GM19324 (cell line): Measurements from ENCODE around the gene TSSC4.

Experiments used
- ATAC-seq: cut with Tn5 transposase; IDR thresholded peaks from one replicate; pipeline ENCODE4 v1.9.1; 2021; ENCODE audit warnings: mild to moderate bottlenecking, moderate library complexity; ENCODE audit not compliant: unreplicated experiment, low FRiP score

Gene TSSC4

DNA sequence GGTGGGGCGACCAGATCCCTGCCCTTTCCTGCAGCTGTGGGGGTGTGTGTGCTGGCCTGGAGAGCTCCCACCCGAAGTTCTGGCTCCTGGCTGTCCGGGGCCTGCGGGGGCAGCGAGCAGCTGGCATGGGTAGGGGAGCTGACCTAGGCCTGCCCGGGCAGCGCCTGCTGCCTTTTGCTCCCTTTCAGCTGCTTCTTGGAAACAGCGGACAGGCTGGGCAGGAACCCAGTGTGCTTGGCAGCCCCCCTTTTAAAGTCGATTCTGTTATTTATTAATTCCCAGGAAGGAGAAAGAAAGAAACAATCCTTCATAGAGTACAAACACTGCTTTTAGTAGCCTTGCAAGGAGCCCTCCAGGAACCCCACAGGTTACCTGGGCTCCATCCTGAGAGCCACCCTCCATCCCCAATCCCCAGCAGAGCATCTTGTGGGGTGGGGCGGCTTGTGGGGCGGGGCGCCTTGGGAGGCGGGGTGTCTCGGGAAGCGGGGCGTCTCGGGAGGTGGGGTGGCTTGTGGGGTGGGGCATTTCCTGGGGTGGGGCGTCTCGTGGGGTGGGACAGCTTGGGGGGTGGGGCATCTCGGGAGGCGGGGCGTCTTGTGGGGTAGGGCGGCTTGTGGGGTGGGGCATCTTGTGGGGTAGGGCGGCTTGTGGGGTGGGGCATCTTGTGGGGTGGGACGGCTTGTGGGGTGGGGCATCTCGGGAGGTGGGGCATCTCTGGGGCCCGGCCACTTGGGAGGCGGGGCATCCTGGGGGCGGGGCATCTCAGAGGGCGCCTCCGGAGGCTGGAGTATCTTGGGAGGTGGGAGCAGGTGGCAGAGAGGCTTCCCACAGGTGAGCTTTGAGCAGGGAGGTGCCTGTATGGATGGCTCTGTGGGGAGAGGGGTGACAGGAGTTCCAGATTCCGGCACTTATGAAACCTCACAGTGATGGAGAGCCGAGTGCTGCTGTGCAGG, 16.4 kb upstream of the TSSC4 start:
- no peak for ATAC-seq

DNA sequence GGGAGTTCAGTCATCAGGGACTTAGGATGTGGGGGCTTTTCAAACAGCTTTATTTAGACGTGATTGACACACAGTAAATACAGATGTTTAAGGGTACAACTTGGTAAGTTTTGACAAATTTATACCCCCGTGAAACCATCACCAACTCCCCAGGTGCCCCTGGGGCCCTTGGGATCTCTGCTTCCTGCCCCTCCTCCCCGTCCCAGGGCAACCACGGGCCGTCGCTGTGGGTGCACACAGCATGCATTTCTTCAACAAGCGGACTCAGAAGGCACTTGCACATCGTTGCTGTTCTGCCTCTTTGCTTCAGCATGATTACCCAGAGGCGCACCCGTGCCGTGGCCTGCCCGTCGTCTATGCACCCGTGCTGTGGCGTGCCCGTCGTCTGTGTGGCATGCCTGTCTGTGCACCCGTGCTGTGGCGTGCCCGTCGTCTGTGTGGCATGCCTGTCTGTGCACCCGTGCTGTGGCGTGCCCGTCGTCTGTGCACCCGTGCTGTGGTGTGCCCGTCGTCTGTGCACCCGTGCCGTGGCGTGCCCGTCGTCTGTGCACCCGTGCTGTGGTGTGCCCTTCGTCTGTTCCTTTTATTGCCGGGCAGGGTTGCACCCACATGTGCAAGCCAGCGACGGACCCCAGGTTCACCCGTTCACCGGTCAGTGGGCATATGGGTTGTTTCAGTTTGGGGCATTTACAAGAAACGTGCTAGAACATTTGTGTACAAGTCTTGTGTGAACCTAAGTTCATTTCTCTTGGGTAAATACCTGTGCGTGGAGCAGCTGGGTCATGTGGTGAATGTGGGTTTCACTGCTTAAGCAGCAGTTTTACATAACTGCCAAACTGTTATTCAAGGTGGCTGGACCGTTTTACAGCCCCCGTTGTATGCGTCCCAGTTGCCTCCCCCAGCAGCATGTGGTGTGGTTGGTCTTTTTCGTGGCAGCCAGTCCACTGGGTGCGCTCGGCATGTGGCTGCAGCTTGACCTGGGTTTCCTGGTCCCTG, 15.1 kb upstream of the TSSC4 start:
- ATAC-seq: no peak

DNA sequence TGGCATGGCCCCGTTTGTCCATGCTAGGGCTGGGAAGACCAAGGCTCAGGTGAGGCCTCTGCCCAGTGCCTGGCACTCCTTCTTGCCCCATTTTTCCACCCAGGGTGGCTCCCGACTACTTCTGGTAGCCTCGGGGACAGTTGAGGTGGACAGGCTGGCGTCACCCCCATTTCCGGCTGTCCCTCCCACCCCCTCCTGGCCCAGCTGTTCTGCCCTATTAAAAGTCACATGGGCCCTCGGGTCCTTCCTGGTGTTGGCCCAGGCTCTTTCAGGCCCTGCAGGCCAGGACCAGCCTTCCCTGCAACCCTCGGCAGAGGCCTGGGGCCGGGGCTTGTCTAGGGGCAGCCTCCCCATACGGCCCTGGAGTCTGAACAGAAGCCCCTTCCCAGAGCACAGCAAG, 14.0 kb upstream of the TSSC4 start:
- ATAC-seq: no peak

DNA sequence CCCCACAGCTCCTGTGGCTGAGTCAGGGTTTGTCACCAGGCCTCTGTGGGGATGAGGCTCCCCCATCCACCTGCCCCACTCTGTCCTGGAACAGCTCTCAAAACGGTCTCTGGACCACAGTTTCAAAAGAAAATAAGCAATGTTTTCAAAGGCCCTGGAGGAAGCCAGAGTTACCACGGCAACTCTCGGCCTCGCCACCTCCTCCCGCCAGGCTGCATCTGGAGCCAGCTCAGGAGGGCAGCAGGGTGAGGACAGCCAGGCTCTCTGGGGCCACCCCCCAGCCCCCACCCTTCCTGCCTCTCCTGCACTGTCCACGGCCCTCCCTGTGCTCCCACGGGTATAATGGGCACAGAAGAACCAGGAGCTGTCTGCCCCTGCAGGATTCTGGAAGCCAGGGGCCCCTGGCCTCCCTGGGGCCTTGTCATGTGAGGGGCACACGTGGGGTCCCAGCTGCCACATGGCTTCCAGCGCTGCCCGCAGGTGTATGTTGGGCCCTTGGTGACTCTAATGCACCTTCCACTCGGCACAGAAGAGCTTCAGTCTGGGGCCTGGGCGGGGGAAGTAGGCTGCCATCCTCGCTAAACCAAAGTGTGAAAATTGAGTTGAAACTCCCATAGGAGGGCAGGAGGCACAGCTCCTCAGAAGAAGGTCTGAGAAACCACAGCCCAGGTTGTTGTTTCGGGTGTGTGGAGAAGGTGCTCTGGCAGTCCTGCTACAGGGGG, 13.1 kb upstream of the TSSC4 start:
- ATAC-seq: no peak

DNA sequence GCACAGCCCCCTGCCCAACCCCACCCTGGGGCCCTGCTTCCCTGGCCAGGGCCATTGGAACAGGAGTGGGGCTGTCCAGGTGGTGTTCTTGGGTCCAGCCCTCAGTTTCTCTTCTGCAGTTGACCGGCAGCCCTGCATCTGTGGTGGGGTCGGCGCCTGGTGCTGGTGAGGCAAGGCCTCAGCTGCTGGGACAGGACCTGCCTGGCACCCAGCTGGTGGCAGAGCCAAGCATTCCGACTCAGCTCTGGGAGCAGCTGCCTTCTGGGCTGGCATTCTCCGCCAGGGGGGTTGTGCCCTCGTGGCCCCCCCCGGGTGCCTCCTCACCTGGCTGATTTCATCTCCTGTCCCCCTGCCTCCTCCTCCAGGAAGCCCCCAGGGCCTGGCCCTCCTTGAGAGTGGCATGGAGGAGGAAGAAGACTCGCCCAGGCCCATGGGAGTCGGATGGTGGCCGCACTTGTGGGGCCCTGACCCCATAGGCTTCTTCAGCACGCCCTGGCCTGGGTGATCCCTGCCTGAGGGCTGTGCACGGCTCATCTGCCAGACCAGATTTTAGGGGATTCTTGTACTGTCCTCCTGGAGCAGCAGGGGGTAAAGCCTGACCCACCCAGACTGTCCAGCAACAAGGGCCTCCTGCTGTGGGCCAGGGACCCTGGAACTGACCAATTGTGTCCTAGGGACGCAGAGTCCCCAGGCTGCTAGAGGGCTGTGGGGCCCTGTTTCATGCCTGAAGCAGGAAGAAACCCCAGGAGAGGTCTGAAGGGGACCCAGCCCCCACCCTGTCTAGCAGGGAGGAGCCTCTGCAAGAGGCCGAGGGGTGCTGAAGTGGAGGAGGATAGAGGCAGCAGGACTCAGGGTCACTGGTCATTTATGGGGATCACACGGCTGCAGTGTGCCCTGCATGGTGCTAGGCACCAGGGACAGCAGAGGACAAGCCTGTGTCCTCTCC, 11.8 kb upstream of the TSSC4 start:
- no peak for ATAC-seq

DNA sequence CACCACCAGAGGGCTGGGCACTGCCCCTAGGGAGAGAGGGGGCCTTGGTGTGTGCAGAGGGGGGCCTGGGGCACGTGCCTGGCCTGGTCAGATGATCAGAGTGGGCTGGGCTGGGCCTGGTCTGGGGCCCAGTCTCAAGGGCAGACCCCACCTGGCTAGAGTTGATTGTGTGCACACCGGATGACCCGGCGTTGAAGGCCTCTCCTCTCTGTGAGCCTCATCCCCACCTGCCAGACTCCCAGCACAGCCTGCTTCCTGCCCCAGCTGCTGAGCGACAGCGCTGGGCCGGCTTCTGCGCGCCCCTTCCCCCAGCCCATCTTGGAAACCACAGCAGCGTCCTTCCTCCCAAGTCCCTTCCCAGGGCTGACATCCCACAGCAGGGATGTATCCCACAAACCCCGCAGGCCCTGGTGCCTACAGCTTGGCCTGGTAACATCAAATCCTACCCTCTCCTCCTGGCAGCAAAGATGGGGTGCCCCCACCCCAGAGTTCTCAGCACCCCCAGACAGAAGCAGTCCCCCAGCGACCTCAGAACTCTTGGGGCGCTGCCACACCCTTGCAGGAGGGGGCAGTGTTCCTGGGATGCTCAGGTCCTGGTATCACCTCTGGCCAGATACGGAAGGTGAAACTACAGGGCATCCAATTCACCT, 11.0 kb upstream of the TSSC4 start:
- no peak for ATAC-seq

DNA sequence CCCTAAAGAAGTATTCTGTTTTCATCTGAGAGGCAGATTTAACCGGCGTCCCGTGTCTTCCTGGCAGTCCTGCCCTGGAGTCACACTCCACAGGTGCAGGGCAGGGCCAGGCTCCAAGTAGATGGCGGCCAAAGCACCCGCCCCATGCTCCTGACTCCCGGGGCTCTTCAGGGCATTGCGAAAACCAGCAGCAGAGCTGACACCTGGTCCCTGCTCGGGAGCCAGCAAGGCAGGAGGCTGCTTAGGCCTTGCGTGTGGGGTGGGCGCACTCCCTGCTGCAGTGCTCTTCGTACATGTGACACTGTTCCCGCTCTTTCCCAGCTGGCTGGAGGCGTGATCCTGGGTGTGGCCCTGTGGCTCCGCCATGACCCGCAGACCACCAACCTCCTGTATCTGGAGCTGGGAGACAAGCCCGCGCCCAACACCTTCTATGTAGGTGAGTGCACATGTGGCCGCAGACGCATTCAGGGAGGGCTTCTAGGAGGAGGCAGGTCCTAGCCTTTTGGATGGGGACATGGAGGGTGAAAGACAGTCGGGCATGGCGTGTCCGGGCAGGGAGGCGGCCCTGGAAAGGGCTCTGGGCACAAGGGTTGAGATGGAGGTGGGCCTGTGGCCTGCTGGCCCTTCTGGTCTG, 10.3 kb upstream of the TSSC4 start:
- no peak for ATAC-seq

DNA sequence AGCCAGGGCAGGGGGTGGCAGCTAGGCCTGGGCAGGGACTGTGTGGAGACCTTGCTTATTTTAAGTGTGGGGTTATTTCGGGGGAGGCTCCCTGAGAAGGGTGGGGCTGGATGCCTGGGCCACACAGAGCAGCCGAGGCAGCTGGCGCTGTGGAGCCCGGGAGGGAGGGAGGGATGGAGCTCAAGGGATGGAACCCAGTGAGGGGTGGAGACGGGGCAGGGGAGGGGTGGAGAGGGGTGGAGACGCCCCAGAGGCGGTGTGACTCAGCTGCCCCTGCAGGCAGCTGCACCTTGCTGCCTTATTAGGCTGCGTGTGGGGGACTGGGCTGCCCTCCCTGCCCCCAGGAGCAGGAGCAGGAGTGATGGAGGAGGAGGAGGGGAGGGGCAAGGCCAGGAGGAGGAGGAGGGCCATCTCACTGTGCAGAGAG, 9.8 kb upstream of the TSSC4 start:
- ATAC-seq: no peak

DNA sequence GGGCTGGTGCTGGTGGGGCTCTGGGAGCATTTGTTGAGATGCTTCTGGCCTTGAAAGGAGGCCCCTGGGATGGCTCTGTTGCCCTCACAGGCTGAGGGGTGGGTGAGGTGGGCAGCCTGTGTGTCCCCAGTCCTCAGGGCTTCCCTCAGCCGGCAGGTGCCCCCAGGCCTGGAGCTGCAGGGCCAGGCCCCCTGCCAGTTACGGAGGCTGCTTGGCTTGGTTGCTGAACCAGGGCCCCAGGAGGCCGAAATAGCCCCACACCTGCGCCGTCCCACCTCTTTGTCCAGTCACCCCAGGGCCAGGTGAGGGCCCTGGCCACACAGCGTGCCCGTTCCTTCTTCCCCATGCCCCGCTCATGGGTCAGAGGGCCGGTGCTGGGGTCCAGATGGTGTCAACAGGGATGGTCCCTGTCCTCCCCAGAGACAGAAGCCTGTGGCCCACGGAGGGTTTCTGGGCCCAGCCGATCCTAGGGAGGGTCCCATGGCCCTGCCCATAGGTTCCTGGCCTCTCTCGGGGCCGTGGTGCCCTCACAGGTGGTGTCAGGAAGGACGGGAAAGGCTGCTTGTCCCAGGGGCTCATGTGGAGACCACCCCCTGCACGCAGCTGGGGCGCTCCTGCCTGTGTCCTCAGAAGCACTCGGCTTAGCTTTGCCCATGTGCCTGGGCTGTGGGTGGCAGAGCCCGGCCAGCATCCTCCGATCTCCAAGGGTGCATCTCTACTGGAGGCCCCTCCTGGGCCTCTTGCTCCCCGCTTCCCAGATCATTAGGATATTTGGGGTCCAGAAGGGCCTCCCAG, 9.2 kb upstream of the TSSC4 start:
- ATAC-seq: no peak

DNA sequence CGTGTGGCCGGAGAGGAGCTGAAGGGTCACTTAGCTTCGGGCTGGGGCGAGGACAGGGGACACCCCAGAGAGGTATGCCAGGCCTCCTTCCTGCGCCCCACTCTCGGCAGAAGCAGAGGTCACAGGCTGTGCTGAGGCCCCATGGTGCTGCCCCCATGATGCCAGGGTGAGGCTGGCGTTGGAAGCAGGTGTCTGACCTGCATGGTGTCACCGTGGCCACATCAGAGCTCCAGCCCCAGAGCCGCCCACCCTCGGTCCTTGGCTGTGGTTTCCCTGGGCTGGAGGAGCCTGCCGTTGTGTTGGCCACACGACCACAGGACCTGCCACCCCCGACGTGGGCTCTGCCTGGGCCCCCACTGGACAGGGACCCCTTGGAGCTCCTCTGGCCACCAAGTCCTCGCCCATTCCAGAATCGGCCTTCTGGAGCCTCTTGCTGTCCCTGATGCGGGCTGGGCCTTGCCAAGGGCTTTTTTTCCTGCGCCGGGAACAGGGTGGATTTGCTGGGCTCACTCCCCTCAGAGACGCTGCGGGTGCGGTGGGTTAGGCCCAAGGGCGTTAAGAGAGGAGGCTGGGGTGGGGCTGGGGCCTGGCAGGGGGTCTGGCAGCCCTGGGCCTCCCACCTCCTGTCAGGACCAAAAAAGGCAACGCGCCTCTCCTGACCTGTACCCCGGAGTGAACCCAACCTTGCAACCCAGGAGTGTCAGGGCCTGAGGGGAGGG, 8.2 kb upstream of the TSSC4 start:
- ATAC-seq: no peak

DNA sequence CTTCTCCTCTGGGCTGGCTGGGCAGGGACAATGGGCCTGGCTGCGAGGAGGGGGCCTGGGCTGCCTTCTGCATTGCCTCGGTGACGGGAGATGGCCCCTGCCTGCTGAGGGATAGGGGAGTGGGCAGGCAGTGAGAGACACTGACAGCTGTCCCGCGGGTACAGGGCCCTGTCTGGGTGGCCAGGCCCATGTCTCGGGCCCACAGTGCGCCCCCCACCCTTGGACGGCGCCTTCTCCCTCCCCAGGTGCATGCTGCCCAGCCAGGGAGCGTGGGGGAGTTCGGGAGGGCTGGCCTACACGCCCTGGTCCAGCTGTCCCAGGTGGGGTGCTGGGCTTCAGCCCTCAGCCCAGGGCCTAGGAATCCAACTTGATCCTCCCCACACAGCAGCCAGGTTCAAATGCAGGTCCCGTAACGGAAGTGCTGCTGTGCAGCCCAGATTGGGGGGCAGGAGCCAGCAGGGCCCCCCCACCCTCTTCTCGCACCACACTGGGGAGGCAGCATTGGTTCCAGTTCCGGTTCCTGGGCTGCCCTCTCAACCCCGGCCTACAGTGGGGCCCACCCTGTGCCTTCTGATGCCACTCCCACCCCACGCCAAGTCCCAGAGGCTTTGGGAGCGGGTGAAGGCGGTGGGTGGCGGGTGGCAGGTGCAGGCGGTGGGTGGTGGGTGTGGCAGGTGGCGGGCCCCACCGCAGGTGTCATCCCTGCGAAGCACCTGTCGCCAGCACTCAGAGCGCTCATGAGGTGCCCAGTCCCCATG, 7.3 kb upstream of the TSSC4 start:
- no peak for ATAC-seq

DNA sequence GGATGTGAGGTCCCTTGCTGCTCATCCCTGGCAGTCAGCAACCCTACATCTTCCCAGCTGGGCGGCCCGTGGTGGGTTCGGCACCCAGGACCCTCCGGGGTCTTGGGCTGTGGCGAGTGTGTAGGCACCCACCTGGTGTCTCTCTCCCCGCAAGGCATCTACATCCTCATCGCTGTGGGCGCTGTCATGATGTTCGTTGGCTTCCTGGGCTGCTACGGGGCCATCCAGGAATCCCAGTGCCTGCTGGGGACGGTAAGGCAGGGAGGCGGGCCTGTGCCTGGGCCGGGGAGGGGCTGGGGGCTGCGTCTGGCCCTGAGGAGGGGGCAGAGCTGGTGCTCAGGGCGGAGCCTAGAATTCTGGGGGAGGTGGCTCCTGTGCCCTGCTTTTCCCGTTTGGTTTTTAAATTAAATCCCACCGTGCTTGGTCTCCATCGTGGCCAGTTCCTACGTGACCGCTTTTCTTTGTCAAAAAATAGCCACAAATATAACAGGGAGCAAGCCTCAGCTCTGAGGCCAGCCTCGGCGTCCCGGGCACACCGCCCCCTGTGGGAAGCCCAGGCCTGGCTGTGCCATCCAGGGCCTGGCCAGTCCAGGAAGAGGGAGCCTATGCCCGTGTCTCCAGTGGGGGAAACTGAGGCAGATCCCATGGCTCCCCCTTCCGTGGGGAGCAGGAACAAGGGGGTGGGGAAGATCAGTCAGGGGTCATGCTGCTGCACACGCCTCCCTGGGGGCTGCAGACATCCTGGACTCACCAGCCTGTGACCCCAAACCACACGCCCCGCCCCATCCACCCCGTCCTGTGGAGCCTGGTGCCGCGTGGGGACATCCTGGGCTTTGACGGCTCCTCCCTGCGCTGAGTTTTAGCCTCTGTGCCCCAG, 6.4 kb upstream of the TSSC4 start:
- ATAC-seq: no peak

DNA sequence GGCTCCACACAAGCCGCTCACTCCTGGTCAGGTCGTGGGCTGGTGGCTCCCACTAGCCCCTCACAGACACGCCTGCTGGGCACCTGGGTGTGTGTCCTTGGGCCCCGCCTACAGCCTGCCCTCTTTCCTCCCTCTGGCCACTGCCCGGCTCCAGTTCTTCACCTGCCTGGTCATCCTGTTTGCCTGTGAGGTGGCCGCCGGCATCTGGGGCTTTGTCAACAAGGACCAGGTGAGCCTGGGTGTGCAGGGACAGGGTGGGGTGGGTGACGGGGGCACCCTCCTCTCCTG, 5.8 kb upstream of the TSSC4 start:
- ATAC-seq: no peak

DNA sequence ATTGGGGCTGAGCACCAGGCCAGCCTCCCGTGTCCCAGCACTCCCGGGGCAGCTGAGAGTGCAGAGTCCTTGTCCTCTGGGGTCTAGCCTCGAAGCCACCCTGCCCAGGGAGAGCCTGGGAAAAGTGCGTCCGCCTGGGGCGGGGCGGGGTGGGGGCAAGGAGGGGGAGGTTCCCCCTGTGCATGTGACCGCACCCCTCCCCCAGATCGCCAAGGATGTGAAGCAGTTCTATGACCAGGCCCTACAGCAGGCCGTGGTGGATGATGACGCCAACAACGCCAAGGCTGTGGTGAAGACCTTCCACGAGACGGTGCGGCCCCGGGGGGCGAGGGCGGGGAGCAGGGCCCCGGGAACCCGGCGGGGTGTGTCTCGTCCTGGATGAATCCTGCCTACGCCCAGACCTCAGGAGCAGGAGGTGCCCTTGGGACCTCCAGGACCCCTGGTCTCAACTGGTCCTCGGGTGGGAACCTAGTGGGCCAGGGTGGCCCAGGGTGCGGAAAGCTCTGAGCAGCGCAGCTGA, 5.3 kb upstream of the TSSC4 start:
- no peak for ATAC-seq

DNA sequence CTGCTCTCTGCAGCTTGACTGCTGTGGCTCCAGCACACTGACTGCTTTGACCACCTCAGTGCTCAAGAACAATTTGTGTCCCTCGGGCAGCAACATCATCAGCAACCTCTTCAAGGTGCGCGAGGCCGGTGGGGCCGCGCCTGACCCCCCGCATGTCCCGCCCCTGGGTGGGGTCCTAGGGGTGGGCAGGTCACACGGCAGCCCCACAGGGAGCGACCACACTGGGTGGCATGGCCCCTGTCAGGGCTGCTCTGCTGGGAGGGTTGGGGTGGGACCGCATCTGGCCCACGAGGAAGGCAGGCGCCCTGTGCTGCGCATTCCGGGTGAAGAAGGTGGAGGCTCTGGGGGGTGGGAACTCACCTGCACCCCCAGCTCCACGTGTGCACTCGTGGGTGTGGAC, 4.7 kb upstream of the TSSC4 start:
- no peak for ATAC-seq
